GM21390 (cell line): ENCODE data around the gene SRCIN1.
"Not testable (repeated sequence)": the region's sequence is repeated elsewhere in the genome, so short reads cannot be mapped to it uniquely, and the experiment has no call there.

ENCODE experiments used
- ATAC-seq: cut with Tn5 transposase; IDR thresholded peaks from one replicate; pipeline ENCODE4 v1.9.1; 2021; ENCODE audit not compliant: unreplicated experiment

The SRCIN1 gene

DNA sequence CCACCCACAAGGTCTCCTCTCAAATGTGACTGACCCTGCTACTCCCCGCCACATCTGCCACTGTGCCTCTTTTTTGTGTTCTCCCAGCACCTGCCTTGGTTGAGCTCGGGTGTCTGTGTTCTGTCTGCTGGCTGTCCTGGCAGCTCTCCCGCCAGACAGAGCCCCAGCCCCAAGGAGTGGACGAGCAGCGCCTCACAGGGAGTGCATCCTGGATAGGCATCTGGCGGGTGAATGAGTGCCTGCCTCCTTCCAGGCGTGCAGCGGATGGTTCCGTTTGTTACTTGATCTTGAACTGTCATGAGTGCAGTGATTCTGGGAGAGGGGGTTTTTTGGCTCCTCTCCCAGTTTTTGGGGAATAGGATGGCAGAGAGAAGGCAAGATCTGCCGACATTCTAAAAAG is 77.6 kb downstream of the SRCIN1 start:
- not testable (repeated sequence) for ATAC-seq

DNA sequence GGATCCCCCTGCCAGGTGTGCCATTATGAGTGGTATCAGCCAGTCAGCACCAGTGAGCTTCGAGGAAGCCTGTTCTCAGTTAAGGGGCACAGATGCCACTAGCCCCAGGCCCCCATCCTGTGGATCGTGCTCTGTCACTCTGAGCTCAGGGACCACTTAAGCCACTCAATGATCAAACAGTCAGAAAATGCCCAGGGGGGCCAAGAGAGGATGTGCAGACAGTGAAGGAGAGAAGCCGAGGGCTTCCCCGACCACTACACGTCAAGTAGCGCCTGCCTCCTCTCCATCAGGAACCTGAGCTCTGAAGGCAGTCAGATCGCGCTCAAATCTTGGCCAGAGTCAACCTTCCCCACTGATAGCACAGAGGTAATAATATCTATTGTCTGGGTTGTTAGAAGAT is 79.2 kb downstream of the SRCIN1 start:
- ATAC-seq: not testable (repeated sequence)

DNA sequence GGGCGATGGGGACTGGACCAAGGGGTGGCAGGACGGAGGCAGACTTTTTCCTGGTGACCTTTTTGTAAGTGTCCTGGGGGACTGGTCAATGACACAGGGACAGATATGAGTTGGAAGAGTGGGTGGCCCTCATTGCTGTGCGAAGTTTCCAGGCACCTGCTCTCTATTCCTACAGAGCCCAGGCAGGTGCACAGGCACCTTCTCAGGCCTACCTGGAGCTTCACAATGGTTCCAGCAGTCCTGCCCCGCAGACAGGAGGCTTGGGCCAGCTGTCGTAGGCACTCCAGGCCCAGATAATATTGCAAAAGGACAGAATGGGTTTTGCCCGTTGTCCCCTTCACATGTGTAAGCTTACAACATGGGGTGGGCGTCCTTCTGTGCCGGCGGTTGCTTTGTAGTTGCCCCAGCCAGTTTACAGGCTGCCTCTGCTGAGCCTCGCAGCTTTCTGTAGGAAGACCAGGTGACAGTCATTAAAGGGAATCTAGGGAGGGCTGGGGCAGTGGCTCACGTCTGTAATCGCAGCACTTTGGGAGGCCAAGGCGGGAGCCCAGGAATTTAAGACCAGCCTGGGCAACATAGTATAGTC is 93.2 kb downstream of the SRCIN1 start:
- no peak for ATAC-seq

DNA sequence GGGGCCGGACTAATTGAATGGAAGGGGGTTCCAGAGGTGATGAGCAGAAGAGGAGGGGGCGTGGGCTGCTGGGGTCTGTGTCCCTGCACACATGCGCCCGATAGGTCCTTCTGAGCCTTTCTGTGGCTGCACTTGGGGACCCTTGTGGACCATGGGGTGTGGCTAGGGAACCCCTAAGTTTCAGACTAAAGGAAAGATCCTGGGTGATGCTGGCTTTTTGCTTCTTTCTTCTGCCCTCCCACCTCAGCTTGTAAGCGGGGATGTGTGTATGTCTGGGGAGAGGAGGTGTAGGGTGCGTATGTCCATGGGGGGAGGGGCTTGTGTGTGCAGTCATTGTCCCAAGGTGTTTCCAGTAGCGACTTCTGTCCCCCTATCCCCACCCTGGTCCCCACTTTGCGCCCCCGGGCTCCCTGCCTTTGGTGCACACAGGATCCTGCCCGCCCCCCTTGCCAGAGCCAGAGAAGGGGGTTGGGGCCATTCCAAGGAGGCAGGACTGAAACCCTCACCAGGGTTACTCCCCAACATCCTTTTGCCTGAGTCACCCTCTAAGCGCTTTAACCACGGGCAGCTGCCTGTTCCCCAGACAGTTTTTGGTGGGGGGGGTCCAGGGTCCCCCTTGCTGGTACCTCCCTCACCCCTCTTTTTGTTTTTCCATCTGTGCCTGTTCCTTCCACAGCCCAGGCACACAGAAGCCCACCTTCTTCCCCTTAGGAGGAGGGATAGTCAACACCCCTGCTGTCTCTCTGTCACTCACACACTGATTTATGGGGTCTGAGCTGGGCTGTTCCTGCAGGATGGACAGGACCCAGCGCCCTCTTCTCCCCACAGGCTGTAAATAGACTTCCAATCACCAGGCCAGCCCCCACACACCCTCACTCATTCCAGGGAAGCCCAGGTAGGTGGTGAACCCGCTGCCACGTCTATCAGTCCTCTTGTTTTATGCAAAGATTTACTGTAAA is 94.3 kb downstream of the SRCIN1 start:
- no peak for ATAC-seq

DNA sequence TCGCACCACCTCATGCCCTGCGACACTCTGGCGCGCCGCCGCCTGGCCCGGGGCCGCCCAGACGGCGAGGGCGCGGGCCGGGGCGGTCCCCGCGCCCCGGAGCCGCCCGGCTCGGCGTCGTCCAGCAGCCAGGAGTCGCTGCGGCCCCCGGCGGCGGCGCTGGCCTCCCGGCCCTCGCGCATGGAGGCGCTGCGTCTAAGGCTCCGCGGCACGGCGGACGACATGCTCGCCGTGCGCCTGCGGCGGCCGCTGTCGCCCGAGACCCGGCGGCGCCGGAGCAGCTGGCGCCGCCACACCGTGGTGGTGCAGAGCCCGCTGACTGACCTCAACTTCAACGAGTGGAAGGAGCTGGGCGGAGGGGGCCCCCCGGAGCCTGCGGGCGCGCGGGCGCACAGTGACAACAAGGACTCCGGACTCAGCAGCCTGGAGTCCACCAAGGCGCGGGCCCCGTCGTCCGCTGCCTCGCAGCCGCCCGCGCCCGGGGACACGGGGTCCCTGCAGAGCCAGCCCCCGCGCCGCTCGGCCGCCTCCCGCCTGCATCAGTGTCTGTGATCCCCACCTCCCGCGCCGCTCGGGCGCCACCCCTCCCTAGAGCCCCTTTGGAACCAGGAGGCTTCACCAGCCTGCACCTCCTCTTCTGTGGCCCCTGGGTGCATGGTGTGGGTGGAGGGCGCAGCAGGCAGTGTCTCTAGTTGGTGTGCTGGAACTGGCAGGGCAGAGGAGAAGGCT is 95.2 kb downstream of the SRCIN1 start:
- ATAC-seq: no peak

DNA sequence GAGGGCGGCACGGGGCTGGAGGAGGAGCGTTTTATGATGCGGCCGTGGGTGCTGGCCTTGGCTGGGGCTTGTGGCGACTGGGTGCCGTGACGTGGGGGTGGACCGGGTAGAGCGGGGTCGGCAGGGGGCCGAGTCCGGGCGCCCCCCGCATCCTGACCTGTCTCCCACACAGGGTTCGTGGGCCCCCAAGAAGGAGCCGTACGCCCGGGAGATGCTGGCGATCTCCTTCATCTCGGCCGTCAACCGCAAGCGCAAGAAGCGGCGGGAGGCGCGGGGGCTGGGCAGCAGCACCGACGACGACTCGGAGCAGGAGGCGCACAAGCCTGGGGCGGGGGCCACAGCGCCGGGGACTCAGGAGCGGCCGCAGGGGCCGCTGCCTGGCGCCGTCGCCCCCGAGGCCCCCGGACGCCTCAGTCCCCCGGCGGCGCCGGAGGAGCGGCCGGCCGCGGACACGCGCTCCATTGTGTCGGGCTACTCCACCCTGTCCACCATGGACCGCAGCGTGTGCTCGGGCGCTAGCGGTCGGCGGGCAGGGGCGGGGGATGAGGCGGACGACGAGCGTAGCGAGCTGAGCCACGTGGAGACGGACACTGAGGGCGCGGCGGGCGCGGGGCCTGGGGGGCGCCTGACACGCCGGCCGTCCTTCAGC is 95.9 kb downstream of the SRCIN1 start:
- ATAC-seq: no peak

DNA sequence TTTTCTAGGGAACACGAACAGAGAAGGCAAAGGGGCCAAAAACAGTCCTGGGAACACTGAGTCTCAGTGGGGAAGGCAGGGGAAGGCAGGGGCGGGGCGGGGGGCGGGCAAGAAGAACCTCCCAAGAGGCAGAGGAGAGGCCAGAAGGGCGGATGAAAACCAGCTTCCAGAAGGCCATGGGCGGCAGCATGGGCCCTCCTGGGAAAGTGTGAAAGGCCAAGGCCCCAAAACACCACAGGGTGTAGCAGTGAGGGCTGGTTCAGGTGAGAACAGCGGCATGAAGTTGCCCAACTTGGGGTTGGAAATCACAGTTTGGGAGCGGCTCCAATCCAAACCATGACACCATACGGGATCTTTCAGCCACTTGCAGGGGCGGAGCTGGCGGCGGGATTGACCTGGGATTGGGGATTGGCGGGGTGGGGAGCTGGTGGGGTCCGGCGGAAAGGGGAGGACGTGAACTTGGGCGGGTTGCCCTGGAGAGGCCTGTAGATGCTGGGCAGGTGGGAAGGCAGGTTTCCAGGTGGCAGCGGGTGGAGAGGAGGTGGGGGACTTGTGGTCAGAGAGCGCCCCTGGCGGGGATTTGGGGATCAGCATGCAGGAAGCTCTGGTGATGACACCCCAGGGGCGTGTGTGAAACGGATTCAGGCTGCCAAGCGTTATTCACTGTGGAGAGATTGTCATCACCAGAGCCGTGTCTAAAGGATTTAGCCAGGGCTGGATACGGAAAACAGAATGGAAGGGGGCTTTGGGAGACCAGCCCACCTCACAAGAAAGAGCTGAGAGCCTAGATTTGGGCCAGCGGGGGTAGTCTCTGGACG is 96.6 kb downstream of the SRCIN1 start:
- ATAC-seq: no peak

DNA sequence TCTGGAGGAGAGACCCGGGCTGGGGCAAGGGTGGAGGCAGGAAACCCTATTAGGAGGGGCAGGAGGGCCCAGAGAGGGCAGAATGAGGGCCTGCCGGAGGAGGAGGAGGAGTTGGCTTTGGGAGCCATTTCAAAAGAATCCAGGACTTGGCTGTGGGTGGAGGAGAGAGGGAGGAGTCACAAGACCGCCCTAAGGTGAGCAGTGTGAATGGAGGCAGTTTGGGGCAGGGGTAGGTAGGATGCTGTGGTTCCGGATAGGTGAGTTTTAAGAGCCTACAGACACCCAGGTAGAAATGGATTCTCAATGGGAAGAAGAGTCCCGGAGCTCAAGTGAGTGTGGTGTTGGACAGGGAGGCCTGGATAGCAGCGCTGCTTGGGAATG is 97.2 kb downstream of the SRCIN1 start:
- no peak for ATAC-seq

DNA sequence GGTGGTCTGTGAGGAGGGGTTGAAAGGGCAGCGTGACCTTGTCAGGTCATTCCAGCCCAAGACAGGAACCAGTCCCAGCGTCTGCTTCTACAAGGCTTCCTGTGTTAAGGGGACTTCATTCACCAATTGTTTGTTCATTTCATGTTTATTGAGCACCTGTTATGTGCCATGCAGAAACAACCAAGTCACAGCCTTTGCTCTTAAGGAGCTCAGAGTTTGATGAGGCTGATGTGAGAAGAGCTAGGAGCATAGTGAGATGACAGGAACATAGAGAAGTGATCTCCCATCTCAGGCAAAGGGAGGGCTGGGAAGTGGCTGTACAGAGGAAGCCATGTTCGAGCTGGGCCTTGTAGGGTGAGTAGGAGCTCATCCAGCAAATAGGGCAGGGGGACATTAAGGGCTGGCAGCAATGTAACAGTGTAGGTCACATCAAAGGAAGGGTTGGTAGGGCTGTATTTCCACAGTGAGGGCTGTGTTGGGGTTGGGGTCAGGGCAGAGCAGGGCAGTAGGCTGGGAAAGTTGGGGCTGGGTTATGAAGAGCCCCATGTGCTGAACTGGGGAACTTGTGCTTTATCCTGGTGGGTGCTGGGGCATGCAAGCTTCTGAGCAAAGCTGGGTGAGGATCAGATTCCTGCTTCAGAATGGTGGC is 97.7 kb downstream of the SRCIN1 start:
- ATAC-seq: no peak

DNA sequence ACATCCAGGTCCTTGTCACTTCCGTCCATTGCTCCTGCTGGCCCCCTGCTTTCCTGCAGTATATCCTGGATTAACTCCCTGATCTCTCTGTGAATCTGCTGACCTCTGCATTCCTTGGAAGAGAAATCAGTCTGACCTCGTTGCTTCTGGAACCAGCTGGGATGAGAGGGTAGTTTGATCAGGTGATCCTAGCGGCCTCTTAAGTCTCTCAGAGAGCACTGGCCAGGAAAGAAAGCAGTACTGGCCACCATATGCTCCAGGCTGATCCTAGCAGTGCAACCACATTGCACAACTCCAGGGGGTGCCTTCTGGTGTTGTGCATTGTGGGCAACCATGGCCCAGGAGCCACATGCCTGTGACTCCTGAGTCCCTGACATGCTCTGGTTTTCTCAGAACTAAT is 98.3 kb downstream of the SRCIN1 start:
- ATAC-seq: no peak

DNA sequence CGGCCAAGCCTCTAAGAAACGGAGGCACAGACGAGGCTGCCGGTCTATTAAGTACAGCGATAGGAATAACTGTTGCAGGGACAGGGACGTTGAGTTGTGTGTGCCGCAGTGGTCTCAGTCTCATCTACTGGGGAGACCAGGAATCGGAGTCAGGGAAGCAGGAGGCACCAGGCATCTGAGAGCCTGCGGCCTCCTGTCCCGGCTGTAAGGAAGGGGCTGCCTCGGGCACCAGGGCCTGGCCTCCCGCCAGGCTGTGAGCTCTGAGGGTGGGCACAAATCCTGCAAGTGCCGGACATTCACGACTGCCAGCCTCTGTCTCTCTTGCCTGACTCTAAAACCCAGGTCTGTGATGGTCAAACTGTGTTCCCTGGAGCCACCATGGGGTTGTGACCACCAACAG is 101.5 kb downstream of the SRCIN1 start:
- no peak for ATAC-seq

DNA sequence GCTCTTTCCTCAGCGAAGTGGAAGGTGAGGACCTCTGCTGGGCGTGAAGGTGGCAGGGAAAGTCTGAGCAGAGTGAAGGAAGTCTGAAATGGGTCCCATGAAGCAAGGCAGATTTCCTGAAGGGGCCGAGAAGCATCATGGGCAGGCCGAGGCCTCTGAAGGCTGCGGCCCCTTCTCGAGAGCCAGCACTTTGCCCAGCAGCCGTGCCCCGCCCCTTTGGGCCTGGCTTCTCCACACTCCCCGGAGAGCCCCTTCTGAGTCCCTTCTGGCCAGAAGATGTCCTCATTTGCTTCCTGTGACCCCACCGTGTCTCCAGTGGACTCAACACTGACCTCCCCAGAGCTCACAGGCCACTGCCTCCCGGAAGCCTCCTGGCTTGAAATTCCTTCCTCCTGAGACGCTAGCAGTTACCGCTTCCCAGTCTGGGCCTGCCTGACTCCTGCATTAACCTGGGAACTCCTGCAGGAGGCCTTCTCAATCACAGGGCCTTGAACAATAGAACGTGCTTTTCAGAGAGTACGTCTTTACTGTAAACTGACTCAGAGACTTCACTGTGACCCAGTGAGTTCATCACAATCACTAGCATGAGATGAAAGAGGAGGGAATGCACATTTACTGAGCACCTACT is 102.4 kb downstream of the SRCIN1 start:
- not testable (repeated sequence) for ATAC-seq

DNA sequence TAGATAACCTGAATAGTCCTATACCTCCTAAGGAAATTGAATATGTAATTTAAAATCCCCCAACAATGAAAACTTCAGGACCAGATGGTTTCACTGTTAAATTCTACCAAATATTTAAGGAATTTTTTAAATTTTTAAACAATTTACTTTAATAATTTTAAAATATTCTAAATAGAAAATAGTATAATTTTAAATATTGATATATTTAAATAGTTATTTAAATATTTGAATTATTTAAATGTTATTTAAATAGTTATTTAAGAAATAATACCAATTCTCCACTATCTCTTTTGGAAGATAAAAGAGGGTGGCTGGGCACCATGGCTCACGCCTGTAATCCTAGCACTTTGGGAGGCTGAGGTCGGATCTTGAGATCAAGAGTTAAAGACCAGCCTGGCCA is 104.0 kb downstream of the SRCIN1 start:
- ATAC-seq: not testable (repeated sequence)

DNA sequence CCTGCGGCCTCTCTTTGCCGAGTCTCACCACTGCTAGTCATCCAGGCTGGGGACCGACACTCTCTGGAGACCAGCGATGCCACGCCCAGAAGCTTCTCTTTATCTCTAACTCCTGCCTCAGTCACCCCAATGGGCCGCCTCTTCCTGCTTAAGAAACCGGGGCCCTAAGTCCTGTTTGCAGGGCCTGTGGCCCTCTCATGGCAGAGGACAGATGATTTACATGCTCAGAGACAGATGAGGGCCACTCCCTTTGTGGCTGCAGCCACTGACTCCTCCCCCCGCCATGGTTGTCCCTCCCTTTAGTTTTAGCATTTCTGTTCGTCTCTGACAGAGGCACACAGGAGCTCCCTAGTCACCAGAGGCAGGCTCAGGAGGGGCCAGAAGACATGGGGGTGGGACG is 106.5 kb downstream of the SRCIN1 start:
- not testable (repeated sequence) for ATAC-seq

DNA sequence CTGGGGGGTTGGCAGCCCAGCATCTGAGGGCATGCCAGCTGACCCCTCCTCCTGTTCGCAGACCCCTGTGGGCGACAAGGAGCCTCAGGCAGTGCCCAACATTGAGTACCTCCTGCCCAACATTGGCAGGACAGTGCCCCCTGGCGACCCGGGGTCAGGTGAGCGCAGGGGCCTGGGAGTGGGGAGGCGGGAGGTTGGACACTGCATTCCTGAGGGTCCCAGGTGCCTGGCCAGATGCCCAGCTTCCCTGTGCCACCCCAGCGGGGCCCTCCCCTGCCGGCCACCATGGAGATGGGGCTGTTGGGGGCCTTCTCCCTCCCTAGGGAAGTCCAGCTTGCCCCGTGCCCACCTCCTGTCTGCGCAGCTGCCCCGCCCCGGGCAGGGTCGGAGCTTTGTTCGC is 107.4 kb downstream of the SRCIN1 start:
- ATAC-seq: no peak

DNA sequence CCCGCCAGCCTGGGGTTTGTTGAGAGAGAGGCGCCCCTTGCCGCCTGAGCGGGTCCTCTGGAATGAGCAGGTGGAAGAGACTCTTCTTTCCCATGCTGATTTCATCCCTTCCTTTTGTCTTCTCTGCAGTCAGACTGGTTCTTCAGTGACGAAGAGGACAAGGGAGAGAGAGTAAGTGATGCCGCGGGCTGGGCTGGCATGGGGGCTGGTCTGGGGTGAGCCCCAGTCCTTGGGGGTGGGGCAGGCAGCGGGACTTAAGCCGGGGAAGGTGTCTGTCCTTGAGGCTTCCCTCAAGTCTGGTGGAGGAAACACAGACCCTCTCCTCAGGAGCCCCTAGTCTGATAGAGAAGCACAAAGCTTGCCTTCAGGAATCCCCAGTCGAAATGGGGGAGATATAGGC is 108.1 kb downstream of the SRCIN1 start:
- not testable (repeated sequence) for ATAC-seq

DNA sequence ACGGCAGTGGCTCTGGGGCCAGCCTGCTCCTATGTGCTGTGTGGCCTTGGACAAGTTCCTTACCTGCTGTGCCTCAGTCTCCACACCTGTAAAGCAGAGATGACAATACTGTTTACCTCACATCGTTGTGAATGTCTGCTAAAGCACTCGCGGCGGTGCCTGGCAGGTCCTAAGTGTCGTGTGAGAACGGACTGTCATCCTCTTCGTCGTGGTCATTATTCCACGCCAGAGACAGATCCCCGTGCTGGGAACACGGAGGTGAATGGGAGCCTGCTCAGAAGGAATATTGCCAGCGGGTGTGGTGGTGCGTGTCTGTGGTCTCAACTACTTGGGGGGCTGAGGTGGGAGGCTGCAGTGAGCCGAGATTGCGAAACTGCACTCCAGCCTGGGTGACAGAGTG is 111.6 kb downstream of the SRCIN1 start:
- not testable (repeated sequence) for ATAC-seq

DNA sequence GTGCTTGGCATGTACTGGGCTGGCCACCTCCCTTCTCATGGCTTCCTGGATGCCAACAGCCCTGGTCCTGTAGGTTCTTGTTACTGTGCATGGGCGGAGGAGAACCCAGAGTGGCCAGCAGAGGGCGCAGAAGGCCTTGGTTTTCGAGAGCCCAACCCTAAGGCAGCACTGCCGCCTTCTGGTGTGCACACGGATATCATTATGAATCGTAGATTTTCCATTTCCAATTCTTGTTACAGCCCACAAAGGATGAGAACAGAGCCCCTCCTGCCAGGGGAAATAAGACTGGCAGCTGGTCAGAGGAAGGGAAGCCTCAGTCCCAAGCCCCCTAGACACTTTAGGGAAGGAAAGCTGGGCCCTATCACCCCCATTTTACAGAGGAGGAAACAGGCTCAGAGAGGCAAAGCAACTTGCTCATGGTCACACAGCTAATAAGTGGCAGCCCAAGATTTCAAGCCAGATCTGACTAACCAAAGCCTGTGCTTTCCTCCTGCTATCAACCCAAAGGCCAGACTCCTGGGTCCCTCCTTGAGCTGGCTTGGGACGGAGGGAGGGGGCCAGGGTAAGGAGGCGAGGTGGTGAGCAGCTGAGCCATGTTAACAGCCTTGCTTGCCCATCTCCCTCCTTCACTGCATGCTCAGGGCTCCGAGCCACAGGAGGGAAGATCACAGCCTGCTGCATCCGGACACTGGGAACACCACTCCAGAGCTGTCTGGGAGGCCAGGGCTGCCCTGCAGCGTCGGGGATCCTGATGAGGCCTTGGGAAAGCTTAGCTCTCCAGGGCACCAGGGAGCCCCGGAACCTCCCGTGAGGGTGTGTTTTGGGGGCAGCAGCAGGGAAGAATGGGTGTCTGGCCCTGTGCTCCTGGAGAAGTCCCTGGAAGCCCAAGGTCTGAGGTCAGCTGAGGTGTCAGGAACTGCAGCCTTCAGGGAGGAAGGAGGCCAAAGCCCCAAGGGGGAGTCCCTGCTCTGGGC is 113.4 kb downstream of the SRCIN1 start:
- ATAC-seq: not testable (repeated sequence)
